Measurements from ENCODE around the gene IL31.

DNA sequence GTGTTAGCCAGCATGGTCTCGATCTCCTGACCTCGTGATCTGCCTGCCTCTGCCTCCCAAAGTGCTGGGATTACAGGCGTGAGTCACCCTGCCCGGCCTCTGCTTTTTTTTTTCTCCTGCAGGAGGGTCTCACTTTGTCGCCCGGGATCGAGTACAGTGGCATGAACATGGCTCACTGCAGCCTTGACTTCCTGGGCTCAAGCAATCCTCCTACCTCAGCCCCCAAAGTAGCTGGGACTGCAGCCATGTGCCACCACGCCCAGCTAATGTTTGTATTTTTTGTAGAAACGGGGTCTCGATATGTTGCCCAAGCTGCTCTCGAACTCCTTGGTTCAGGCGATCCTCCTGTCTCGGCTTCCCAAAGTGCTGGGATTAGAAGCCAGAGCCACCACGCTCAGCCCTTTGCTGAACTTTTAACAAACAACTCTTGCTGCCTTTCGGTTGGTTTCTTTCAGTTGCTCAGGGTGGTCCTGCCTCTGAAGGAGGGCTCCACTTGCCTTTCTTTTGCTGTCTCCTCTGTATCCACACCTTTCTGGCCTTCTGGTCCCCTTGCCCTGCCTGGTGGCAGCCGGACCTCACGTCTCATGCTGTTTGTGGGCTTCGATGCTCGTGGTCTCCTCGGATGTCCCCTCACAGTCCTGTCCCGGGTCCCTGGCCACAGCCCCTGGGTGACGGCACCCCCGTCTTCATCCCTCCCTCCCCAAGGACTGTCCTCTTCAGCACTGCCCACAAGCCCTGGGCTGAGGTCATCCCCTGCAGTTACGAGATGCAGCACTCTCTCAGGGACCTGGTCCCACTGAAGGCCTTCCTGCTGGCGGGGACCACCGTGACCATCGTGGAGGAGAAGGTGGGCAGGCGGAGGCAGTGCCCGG, 25.7 kb upstream of the IL31 start:
- TF ChIP-seq, protein P1, sequence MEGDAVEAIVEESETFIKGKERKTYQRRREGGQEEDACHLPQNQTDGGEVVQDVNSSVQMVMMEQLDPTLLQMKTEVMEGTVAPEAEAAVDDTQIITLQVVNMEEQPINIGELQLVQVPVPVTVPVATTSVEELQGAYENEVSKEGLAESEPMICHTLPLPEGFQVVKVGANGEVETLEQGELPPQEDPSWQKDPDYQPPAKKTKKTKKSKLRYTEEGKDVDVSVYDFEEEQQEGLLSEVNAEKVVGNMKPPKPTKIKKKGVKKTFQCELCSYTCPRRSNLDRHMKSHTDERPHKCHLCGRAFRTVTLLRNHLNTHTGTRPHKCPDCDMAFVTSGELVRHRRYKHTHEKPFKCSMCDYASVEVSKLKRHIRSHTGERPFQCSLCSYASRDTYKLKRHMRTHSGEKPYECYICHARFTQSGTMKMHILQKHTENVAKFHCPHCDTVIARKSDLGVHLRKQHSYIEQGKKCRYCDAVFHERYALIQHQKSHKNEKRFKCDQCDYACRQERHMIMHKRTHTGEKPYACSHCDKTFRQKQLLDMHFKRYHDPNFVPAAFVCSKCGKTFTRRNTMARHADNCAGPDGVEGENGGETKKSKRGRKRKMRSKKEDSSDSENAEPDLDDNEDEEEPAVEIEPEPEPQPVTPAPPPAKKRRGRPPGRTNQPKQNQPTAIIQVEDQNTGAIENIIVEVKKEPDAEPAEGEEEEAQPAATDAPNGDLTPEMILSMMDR (IDR thresholded peaks at IDR 0.05), result no peak
- no peak for TF ChIP-seq POLR2A (IDR thresholded peaks at IDR 0.05)
